ENCODE results near the gene PTPRT.

Gene PTPRT

DNA sequence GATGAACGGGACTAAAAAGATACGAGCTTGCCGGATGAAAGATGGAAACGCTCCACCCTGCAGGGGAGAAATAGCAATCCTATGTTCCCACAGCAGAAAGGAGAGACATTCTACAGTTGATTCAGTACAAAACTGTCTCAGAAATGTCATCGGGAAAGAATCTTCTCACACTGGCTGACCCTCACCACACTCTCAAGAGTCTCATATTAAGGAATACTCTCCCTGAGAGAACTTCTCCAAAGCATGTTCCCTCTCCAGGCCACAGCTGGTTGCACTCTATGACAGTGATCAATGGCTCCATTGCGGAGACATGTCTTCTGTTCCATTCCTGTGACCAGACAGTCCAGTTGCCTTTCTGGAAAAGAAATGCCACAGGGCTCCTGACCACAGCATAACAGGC, 813.6 kb downstream of the PTPRT start:
- DNase-seq (ENCODE audit: low spot score) = no peak

DNA sequence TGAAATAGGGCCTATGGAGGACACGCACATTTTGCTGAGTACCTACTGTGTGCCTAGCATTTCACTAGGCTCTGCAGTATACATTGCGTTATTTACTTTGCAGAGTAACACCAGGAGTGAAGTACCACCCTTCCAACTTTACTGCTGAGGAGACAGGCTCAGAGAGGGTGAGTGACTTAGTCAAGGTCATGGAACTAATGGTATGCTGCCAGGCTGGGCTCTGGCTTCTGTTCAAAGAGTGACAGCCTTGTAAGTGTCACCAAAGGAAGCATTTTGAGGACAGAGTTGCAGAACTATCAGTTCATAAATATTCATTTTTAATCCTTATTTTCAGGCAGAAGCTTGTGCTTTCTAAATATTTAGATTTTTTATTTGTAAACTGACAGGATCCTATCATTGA, 816.7 kb downstream of the PTPRT start:
- no peak for DNase-seq (ENCODE audit: low spot score)

DNA sequence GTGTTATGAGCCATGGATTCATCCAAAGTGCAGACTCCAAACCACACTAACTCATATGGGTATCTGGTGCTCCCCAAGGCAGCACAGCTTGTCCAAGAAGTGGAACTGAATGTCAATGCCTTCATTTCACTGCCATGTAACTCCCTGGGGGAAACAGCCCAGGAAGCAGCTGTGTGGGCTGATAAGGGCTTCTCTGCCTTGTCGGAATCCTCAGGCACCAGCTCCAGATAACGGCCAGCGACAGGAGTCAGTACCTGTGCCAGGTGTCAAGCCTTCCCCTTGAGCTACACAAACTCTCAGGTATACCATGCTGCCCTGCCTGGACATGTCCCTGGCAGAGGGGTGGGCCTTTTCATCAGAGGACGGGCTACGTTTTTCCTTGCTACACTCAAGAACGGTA, 819.6 kb downstream of the PTPRT start:
- DNase-seq (ENCODE audit: low spot score) = no peak

DNA sequence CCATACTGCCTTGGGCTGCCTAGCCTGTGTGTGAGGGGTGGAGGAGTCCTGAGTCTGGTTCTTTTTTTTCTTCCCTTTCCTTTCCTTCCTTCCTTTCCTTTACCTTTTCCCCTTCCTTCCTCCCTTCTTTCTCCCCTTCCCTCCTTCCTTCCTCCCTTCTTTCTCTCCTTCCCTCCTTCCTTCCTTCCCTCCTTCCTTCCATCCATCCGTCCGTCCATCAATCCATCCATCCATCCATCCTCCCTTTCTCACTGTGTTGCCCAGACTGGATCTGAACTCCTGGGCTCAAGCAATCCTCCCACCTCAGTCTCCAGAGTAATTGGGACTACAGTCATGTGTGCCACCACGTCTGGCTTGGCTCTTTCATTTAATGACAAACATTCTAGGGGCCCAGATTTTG, 820.8 kb downstream of the PTPRT start:
- DNase-seq (ENCODE audit: low spot score) = no peak

DNA sequence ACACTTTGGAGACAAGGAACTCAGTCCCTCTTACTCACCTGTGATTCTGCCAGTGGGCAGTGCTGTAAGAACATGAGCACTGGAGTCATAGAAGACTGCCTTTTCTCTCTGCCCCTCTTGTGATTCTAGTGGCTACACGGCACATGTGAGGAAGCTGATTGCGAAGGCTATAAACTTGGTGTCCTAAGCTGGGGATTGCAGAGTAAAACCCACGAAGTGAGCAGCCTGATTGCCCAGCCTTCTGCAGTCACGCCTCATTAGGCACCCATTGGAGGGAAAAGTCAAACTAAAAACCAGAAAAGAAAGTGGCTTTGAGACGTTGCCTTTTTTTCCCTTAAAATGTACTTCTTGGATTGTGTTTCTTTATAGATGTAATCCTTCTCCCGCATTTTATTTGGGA, 823.1 kb downstream of the PTPRT start:
- DNase-seq (ENCODE audit: low spot score) = no peak

DNA sequence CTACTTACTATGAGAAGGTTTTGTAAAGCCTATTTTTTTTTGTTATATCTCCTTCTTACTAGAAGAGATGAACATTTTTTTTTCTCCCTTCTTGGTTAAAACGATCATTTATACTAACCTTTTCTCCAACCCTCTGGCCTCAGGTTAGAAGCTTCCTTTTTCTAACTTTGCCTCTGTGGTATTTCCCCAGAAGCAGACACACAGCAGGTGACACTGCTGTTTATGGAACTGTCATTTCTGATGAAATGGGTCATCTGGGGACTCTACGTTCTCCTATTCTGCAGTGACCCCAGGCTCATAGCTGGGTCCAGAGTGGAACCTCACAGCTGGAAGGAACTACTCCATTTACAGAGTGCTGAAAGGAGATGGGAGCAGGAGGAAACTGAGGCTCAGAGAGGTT, 825.3 kb downstream of the PTPRT start:
- DNase-seq (ENCODE audit: low spot score) = no peak

DNA sequence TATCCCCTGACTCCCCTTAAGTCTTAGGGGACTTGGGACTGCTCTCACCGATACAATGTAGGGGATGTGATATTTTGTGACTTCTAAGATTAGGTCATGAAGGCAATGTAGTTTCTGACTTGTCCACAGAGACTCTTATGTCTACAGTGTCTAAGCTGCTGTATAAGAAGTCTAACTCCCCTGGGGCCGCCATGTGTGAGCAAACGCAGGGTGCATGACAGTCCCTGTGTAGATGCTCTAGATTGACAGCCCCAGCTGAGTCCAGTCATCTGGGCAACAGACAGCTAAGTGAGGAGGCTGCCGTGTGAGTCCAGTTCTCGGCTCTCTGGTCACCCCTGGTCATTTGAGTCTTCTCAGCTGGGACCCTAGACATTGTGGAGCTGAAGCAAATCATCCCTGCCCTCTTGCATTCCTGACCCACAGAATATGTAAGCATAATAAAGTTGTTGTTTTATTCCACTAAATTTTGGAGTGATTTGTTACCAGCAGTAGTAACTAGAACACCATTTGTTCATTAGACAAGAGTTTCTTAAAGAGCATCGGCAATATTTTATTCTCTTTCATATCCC, 828.2 kb downstream of the PTPRT start:
- DNase-seq (ENCODE audit: low spot score) = no peak

DNA sequence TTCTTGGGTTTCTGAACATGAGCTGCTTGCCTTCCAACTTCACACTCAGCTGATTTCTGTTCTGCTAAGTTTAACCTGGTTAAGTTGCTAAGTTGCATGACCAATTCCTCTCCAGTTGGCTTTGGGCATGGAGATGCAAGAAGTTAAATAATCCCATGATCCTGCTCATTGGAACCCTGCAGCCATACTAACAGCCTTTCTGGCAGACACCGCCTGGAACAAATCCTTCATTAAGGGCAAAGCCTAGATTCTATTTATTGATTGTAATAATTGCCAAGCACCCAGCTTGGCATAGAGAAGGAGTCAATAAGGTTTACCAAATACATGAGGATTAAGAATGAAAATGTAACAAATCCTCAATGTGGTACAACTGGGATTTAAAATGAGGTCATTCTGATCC, 829.1 kb downstream of the PTPRT start:
- DNase-seq (ENCODE audit: low spot score) = no peak

DNA sequence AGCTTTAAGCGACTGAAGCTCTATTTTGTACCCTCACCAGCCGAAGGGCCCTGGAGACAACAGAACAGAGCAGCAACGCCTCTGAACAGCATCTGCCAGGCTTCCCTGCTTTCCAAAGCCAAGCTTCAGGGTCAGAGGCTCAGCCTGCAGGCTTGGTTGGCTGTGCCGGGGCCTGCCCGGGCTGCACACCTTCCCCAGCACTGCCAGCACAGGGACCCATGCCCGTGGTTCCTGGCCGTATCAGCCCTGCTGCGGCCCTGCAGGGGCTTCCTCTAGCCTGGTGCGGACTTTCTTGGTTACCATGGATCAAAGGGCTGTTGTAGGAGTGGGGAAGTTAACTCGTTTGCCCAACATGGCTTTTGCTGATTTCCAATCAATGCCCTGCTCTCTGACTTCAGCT, 830.1 kb downstream of the PTPRT start:
- DNase-seq (ENCODE audit: low spot score) = no peak

DNA sequence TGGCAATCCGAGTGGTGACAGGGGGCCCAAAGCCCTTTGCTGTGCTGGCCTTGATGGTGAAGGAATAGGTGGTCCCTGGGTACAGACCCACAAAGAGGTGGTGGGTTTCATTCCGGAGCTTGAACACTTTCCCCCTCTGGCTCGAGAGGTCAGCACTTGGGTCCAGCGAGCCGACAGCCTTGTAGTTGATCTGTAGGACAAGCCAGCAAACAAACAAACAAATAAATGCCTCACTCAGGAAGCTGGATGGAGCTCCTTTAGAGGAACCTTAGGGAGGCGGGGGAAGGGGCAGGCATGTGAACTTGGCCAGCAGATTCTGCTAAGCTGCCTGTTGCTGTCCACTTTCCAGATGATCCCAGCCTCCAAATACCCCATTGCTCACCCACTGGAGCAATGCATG, 837.6 kb downstream of the PTPRT start:
- DNase-seq (ENCODE audit: low spot score) = no peak

DNA sequence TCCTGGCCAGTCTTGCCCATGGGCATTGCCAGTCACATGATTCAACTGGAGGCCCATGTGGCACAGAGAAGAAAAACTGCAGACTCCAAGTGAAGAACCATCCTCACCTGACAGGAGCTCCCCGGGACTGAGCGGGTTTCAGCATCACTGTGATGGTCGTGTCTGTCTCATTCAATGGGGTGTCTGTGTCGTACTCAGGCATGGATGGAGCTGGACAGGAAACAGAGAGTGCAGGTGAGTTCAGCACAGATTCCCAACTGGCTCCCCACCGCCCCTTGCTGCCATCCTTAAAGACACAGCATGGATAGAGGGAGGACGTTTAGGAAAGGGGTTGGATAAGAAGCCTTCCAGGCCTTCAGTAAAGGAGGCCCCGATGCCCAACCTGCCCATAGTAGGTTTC, 839.2 kb downstream of the PTPRT start:
- DNase-seq (ENCODE audit: low spot score) = no peak

DNA sequence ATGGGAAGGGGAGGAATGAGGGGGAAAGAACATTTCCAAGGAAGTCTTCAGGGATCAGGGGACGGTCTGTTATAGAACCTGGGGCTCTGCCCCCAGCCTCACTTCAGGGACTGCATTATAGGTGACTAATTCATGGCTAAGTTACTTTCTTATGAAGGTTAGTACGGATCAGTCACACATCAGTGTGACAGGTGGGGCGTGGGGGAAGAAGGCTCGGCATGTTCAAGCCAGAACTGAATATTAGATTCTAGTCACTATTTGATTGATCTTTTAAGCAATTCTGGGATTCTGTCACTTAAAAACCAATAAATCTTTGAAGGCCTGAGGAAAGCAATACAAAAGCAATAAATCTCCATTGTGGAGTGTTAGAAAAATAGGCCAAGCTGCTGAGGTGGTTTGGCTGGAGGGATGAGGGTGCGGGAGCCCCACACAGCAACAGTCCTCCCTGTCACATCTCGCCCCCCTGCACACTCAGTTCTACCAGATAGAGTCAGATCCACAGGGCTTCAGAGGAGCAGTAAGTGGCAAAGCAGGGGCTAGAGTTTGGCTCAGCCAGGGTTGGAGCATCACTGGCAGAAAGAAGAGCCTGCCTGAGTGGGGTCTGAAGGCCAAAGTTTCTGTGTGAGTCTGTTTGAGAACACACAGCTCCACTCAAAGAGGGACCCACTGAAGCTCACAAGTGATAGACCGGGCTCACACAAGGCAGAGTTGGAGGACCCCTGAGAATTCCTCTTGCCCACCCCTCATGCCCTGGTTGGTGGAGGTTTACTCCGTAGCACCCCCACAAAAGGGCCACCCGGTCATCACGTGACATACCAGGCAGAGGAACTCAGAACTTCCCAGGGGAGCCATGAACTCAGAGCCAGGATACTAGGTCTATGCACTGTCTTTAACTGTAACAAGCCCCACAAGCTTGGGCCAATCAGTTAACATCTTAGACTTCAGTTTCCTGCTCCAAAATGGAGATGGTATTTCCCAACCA, 843.2 kb downstream of the PTPRT start:
- DNase-seq (ENCODE audit: low spot score) = no peak

DNA sequence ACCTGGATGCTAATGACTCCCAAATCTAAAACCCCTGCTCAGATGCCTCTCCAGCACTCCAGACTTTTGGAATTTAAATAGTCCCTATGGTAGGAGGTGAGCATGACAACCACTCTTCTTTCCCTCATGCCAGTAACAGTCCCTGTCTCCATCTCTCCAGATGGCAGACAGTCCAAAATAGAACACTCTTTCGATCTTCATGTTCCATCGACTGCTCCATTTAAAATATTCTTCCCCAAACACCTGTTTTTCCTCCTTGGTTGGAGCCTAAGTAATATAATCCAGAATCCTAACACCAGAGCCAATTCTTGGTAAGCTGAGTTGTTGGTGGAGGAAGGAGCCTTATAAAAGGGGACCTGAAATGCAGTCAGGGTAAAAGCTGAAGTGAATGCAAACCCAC, 848.1 kb downstream of the PTPRT start:
- no peak for DNase-seq (ENCODE audit: low spot score)

DNA sequence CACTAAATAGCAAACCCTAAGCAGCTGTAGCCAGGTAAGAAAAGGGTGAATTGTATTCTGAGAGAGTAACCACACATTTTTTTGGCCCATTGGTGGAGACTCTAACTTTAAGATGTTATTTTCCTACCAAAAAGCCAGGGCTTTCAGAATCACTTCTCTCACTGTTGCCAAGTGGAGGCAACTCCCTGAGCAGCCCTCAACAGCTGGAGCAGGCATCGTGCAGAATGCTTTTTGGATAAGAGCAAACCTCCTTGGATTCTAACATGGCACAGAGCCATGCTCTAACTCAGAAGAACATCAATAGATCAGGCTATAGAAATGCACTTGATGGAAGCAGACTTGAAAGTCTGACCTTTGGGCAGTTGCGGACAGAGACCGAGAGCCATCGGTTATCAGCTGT, 849.3 kb downstream of the PTPRT start:
- DNase-seq (ENCODE audit: low spot score) = no peak

DNA sequence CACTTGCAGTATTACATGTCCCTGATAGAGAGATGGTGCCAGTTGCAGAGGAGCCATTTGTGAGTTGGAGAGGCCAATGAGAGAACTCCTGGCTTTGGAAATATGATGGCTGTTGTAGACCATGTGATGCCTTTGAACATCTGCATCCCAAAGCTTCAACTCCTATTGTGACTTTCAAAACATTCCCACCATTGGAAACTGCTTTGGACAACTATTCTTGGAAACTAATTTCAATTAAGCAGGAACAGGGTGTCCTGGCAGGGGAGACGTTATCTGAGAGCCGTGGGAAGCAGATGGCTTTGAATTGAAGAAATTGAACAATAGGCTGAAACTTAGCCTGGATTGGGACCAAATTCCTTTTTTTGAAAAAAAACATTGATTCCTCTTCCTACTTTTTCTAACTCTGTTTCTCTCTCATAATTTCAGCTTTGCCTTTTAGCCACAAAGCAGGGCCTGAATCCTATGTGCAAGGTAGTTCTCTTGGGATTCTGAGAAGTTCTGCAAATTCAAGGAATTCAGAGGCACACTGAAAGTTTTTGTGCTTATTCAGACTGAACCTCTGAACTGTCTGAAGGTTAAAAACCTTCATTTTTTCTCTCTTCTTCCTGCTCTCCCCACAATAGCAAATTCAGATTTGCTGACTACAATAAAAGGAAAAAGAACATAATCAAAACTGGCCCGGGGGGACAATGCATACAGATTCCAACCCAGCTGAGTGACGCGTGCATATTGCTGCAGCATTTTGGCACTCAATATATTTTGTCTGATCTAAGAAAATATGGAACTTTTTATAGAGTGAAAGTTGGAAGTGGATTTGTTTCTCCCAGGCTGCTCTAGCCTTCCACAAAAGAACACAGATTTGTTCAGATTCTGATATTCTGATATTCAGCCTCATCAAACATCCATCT, 851.2 kb downstream of the PTPRT start:
- DNase-seq (ENCODE audit: low spot score) = no peak

DNA sequence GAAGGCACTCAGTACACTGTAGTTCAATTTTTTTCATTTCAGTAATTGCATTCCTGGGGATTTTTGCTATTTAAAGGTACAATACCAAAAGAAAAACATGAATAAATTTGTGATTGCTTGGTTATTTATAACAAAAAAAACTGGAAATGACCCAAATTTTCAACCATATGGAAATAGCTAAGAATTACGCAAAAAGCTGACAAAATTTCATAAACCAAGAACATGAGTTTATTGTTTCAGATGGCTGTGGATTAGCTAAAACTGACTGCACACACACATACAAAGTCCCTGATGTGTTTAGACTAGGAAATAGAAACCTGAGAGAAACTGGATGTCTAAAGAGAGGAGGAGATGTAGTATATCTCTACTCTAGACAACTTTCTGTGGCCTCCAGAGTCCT, 853.1 kb downstream of the PTPRT start:
- no peak for DNase-seq (ENCODE audit: low spot score)

DNA sequence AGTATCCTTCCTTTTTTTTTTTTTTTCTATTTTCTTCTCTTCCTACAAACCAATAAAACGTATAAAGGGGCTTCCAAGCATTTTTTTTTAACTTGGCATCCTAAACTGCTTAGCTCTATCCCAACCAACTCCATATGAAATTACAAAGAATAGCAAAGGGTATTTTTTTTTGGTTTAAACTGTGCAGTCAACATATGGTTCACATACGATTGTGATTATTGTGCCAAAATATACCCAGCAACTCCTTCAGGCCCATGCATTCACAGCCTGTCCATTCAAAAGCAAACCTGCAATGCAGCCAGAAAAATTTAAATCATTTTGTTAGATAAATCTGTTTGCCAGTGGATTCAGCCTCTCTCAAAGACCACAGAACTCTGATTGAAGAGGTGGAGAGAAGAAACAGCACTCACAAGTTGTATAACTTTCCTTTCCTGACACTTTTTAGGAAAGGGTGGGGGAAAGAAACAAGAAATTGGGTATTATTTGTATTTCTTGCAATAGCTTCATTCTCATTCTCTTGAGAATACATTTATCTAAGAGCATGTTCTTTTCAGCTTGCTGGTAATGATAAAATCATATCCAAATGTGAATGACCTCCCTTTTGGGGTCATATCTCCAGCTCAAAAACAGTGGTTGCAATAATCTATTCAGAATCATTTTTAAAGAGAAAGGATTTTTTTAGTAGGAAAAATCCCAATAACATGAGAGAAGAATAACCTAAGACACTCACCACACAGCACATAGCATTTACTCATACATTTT, 870.3 kb downstream of the PTPRT start:
- no peak for DNase-seq (ENCODE audit: low spot score)

DNA sequence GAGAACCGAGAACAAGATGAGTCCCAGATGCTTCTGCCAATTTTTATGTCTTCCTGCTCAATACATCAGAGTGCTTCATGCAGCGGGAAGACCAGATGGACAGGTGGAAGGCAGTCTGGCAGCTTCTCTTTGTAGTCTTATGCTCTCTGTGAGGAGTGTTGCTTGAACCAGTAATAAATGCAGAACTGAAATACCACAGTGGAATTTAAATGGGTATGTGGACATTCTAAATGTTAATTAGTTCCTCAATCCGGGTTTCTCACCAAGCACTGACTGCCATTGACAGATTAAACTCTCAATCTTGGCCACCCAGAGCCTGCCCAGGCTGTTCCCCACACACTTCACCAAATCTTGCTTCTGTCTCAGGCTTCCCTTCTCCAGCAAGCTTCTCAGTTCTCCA, 876.0 kb downstream of the PTPRT start:
- DNase-seq (ENCODE audit: low spot score) = no peak

DNA sequence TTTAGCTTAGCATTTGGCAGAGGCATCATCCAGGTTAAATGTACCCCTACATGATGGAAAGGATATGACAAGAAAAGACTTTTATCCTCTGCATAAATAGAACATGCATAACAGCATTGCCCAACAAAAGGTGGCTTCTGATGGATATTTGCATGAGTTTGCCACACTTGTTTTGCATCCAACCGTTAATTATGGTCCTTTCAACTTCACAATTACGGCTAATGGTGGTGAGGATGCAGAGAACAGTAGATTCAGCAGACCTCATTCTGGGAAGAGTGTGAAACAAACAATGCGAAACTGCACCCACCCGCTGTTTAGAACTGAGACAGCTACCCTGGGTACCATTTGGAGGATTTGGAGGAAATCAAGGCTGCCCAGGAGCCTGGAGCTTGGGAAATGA, 880.7 kb downstream of the PTPRT start:
- no peak for DNase-seq (ENCODE audit: low spot score)

DNA sequence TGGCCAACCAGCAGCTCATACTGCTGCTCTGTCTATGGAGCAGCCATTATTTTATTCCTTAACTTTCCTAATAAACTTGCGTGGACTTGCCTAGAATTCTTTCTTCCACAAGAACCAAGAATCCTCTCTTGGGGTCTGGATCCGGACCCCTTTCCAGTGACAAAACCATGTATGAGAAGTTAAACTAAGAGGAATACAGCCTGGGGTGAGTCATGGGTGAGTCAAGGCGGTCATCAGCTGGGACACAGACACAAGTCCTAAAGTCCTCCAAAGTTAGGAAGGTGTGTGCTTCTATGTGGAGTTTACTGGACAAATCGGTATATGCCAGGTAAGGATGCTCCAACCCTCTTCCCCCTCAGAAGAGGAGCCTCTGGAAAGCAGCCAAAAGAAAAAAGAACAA, 881.5 kb downstream of the PTPRT start:
- no peak for DNase-seq (ENCODE audit: low spot score)

DNA sequence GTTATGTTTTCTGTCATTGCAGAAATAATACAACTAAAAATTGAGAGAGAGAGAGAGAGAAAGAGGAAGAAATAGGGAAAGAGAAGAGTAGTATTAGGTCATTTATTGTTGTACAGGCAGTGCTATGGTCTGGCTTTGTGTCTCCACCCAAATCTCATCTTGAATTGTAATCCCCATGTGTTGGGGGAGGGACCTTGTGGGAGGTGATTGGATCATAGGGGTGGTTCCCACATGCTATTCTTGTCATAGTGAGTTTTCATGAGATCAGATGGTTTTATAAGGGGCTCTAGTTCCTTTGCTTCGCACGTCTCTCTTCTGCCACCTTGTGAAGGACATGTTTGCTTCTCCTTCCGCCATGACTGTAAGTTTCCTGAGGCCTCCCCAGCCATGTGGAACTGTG, 894.1 kb downstream of the PTPRT start:
- no peak for DNase-seq (ENCODE audit: low spot score)

DNA sequence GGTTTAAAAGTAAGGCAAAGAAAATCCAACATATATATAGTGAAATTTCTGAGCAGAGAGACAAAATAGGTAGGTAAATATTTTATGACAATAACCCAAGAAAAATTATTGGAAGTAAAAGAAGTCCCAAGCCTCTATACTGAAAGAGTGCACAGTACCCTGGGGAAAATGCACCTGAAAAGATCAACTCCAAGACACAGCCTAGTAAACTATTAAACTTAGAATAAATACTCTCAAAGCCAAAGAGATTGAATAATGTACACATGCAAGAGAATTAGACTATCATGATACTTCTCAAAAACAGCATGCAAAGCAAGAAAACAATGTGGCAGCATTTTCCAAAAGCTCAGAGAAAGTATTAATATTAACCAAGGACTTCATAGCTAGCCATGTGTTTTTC, 894.7 kb downstream of the PTPRT start:
- DNase-seq (ENCODE audit: low spot score) = no peak

All from AG08395 (cell line).